ENCODE data around the gene TACR1.
"Not testable (repeated sequence)": the region's sequence is repeated elsewhere in the genome, so short reads cannot be mapped to it uniquely, and the experiment has no call there.

TACR1 gene

GRCh38 chr2:75146221-75146605 is 53.1 kb downstream of the TACR1 start:
- DNase-seq (ENCODE audit: low spot score) = not testable (repeated sequence)

GRCh38 chr2:75142081-75142480 is 57.2 kb downstream of the TACR1 start:
- DNase-seq (ENCODE audit: low spot score) = no peak

DNA sequence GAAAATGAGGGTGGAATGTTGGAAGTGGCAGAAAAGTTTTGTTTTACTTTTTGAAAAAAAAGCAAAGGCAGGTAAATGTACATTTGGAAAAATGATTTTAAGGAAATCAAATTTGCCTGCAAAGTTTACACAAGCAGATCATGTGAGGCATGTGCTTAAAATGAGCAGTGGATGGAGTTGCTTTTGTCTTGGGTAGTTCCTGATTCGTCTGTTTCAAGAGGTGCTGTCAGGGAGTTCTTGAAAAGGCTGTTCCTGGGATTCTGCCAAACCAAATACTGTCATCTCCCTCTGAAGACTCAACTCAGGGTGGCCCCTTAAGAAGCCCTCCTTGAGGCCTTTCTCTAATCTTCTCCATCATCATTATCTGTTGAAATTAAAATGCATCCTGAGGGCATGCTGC is 59.0 kb downstream of the TACR1 start:
- no peak for DNase-seq (ENCODE audit: low spot score)

- no peak for DNase-seq (ENCODE audit: low spot score)
These were observed 60.1 kb downstream of the TACR1 start for GRCh38 chr2:75139171-75139570.

DNA sequence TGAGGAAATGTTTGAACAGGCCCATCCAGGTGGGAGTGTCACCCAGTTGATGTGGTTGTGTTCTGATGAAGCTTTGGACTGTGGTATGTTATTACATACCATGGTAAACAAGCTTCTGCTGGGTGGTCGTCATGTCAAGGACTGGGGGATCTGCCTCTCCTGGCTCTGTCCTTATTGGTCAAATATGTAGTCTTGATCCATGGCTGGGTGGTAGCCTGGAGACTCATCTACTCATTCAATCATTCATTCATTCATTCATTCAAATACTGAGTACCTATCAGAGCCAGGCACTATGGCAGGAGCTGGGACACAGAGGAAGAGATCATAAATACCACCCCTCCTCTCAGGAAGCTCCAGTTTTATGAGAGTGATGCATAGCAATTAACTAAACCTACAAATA is 60.8 kb downstream of the TACR1 start:
- DNase-seq (ENCODE audit: low spot score) = no peak

DNA sequence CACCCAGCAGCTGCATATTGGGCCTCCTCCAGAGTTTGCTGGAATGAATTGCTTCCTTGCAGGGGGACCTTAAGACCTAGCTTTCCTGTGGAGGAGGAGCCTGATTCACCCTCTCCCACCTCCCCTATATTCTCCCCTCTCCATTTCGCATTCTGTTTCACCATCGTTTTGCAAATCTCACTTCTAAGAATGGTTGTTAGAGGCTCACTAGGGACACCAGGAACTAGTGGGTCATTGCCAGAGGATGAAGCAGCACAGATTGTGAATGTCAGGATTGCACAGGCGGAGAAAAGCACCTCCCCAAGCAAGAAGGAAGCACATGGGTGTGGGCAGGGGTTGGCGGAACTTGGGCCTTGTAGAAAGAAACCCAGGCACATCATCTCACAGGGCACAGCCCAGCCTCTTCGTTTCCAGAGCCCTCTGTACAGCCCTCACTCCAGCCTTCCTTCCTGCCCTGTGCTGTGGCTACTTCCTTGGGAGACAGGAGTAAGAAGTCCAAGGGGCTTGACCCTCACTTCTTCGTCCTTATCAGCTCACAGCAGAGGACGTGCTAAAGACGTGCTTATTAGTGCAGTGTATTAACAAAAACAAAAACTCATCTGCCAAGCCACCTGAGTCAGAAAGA is 63.4 kb downstream of the TACR1 start:
- DNase-seq (ENCODE audit: low spot score) = no peak

GRCh38 chr2:75134860-75135259 is 64.5 kb downstream of the TACR1 start:
- no peak for DNase-seq (ENCODE audit: low spot score)

GRCh38 chr2:75133621-75134570 is 65.4 kb downstream of the TACR1 start:
- no peak for DNase-seq (ENCODE audit: low spot score)

GRCh38 chr2:75130171-75130570 is 69.1 kb downstream of the TACR1 start:
- peak; percentile 25 for DNase-seq (ENCODE audit: low spot score)

DNA sequence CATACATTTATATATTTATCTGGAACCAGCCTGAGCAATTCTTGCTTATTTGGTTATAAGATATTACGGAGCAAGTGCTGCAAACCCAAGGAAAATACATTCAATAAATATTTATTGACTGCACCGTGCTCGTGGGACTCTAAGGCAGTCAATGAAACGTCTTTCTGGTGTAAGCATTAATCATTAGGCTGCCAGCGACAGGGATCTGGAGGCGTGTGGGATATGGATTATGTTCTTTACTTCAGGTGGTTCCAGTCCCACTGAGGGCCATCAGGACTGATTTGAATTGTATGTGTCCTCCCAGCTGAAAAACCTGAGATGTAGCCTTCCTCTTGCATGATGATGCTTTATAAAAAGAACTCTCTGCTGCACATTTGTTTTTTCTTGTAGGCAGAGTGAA is 75.4 kb downstream of the TACR1 start:
- no peak for DNase-seq (ENCODE audit: low spot score)

DNA sequence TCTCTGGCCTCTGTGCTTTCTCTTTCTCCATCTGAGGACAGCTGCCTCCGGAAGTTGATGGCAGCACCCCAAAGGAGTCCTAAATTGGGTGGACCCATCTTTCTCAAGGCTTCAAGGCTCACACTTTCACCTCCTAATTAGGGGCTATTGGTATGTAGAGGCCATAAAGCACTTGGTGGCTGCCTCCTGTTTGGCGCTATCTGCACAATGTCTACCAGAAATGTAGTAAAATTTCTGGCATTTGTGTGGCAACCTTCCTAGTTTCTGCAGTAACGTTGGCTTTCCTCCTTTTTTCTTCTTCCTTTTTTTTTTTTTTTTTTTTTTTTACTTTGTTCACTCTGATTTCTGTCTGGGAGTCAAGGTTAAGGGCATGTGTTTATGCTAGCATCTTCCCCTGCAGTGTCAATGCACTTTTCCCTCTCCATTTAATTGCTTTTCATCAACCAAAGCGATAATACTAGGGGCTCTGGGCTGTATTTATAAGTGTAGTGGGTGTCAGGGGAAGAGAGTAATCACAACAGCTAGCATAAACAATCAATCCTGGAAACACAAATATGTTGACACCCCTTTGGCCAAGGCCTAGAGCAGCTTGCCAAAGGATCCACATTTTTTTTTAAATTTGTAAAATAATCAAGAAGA is 86.0 kb downstream of the TACR1 start:
- no peak for DNase-seq (ENCODE audit: low spot score)

GRCh38 chr2:75108937-75109482 is 90.3 kb downstream of the TACR1 start:
- no peak for DNase-seq (ENCODE audit: low spot score)

DNA sequence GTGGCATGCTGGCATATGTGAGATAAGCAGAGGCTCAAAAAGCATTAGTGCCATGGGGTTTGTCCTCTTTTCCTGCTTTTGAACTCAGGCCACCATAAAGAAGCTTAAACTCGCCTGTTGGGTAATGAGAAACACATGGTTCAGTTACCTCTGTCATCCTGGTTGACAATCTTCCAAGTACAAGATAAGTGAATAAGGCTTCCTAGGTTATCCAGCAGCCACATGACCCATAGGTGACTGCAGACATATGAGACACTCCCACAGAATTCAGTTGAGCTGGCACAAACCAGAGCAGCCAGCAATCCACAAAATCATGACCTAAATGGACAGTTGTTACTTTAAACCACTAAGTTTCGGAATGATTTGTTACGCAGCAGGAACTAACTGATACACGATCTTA is 97.3 kb downstream of the TACR1 start:
- no peak for DNase-seq (ENCODE audit: low spot score)

DNA sequence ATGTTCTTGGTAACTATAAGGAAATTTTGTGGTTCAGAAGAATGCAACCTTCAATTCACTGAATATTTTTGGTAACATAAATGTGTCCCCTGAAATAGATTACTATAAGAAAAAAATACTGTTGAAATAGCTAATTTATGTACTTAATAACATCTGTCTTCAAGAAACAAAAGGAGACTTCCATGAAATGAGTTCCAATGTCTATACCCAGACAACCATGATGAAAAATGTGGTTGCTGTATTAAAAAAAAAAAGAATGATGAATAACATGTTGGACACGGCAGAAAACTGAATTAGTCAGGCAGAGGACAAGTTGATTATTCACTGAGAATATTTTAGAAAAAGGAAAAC is 98.5 kb downstream of the TACR1 start:
- no peak for DNase-seq (ENCODE audit: low spot score)

GRCh38 chr2:75100011-75100800 is 99.1 kb downstream of the TACR1 start:
- no peak for DNase-seq (ENCODE audit: low spot score)

- no peak for DNase-seq (ENCODE audit: low spot score)
These were observed 99.8 kb downstream of the TACR1 start for GRCh38 chr2:75099521-75099922.

GRCh38 chr2:75098856-75099255 is 100.5 kb downstream of the TACR1 start:
- peak; percentile 49 for DNase-seq (ENCODE audit: low spot score)

DNA sequence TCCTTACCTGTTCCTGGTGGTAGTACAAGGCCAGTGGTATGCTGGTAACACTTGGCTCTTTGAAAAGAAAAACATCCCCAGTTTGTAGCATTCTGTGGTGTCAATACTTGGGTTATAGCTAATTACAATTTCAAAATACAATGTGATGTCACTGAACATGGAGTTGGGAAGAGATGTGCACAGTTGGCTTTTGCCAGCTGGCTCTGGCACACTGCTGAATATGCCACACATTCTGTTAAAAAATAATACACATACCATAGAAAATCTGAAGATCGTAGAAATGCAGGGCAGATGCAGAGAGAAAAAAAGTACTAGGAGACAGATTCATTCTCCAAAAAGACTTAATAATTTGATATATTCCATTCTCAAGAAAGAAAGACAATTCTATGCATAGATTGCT is 101.5 kb downstream of the TACR1 start:
- DNase-seq (ENCODE audit: low spot score) = no peak

- DNase-seq (ENCODE audit: low spot score) = no peak
These were observed 104.9 kb downstream of the TACR1 start for GRCh38 chr2:75094405-75094804.

DNA sequence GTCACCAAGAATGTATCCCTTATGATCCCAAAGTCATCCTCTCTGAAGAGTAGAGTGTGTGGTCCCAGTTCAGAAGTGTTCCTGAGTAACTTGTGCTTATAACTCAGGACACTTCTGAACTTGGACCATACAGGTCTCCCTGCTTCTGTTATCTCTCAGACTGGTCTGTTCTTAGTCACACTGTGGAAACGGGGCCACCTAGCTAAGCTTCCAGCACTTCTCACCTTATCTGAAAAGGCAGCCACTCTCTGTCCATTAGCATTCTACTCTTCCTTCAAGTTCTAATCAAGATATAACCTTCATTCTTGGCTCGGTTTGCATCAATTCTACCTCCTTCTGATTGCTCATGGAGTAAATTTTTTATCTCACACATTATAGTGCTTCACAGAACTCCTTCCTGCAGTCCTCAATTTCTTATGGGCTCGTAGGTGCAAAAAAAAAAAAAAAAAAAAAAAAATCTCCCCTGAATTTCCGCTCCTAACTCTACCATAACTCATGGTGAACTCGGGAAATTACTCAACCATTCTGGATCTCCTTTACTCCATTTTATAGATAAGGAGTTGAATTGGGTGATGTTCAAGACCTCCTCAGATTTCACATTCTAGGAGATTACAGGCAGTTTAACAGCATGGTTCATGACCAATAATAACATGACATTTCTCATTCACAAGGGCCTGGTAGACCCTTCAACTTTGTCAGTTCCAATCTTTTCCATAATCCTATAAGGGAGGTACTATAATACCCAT is 108.4 kb downstream of the TACR1 start:
- no peak for DNase-seq (ENCODE audit: low spot score)

- no peak for DNase-seq (ENCODE audit: low spot score)
These were observed 109.8 kb downstream of the TACR1 start for GRCh38 chr2:75089471-75089870.
